PC-3 (cell line): ENCODE measurements around the gene GPN1.

Experiments used
- CTCF ChIP-seq: fragments of 300-600 bp; sonication (generic); conservative IDR thresholded peaks from 2 replicates; pipeline ENCODE4 v1.5.1; 2017; ENCODE audit warnings: antibody characterized with exemption, low read depth, mild to moderate bottlenecking, low read length
- EZH2 ChIP-seq: fragments of 300-600 bp; sonication (generic); IDR thresholded peaks from one replicate; pipeline ENCODE4 v1.6.1; 2017; ENCODE audit warnings: antibody characterized with exemption, mild to moderate bottlenecking, low read length; ENCODE audit not compliant: unreplicated experiment

GRCh38 chr2:27697660-27698059 is 68.8 kb downstream of the GPN1 start:
- TF ChIP-seq CTCF (no peak), EZH2 (no peak)
